HG02884 (cell line): Measurements from ENCODE around the gene FHIP1B.

Source experiments
- ATAC-seq: cut with Tn5 transposase; IDR thresholded peaks from one replicate; pipeline ENCODE4 v1.9.1; 2021; ENCODE audit warnings: mild to moderate bottlenecking, moderate library complexity; ENCODE audit not compliant: unreplicated experiment

FHIP1B gene

GRCh38 chr11:6240139-6240538 is 5.7 kb upstream of the FHIP1B start:
- no peak for ATAC-seq

- ATAC-seq = no peak
These were observed 4.5 kb upstream of the FHIP1B start, which contains the start of gene CNGA4 for GRCh38 chr11:6238902-6239301. Gene CNGA4 (plus strand): TSS chr11:6239089. CDS start chr11:6239207, 118 bp downstream.

- ATAC-seq = no peak
These were observed 3.4 kb upstream of the FHIP1B start for GRCh38 chr11:6237761-6238302.

- ATAC-seq = no peak
These were observed 2.8 kb upstream of the FHIP1B start for GRCh38 chr11:6237266-6237665.

- no peak for ATAC-seq
These were observed 451 bp downstream of the FHIP1B start for GRCh38 chr11:6233984-6234386.

- ATAC-seq = no peak
These were observed 1.5 kb downstream of the FHIP1B start for GRCh38 chr11:6232899-6233298.

- no peak for ATAC-seq
These were observed 4.5 kb downstream of the FHIP1B start for GRCh38 chr11:6229911-6230310.

- no peak for ATAC-seq
These were observed 5.9 kb downstream of the FHIP1B start for GRCh38 chr11:6228520-6228919.

- no peak for ATAC-seq
These were observed 8.5 kb downstream of the FHIP1B start for GRCh38 chr11:6225896-6226295.

GRCh38 chr11:6225024-6225423 is 9.4 kb downstream of the FHIP1B start:
- ATAC-seq = no peak

GRCh38 chr11:6224421-6224820 is 10.0 kb downstream of the FHIP1B start:
- ATAC-seq = no peak

GRCh38 chr11:6223854-6224253 is 10.6 kb downstream of the FHIP1B start:
- no peak for ATAC-seq

GRCh38 chr11:6219359-6219758 is 15.1 kb downstream of the FHIP1B start:
- no peak for ATAC-seq

- no peak for ATAC-seq
These were observed 16.7 kb downstream of the FHIP1B start for GRCh38 chr11:6217722-6218121.

- no peak for ATAC-seq
These were observed 17.9 kb downstream of the FHIP1B start for GRCh38 chr11:6216501-6216900.

GRCh38 chr11:6214530-6214929 is 19.9 kb downstream of the FHIP1B start:
- ATAC-seq = no peak

- ATAC-seq = no peak
These were observed 24.0 kb downstream of the FHIP1B start for GRCh38 chr11:6210274-6210955.

- no peak for ATAC-seq
These were observed 24.6 kb downstream of the FHIP1B start for GRCh38 chr11:6209801-6210200.

GRCh38 chr11:6206456-6207180 is 27.8 kb downstream of the FHIP1B start:
- ATAC-seq = no peak

- no peak for ATAC-seq
These were observed 29.1 kb downstream of the FHIP1B start, which contains the start of gene C11orf42 for GRCh38 chr11:6205366-6205765. Gene C11orf42 (plus strand): TSS chr11:6205557. CDS start chr11:6205616, 59 bp downstream.

- ATAC-seq = no peak
These were observed 29.7 kb downstream of the FHIP1B start for GRCh38 chr11:6204706-6205105.

- peak; percentile 61 for ATAC-seq
These were observed 31.1 kb downstream of the FHIP1B start for GRCh38 chr11:6203327-6203726.
